ENCODE data around the gene FCGBP. TPM values are rescaled to one million over a fixed set of nuclear protein-coding genes. Genes with fewer than 3 reads are reported as not detected.

FCGBP gene
- total RNA-seq, 1 experiment from 2014 or later: 5.7 TPM

GRCh38 chr19:39983695-39984300 is 49.4 kb upstream of the FCGBP start:
- no peaks in the 10 kb centered on the region for H3K4me1 ChIP-seq (ENCODE audit: control insufficient read depth in 1 of 2, insufficient read depth in 2 of 2, low read length in 2 of 2)
- peaks cover 68% of the 10 kb centered on the region for H3K79me2 ChIP-seq (ENCODE audit: insufficient read depth, low read length)
- H3K9me3 ChIP-seq (ENCODE audit: control insufficient read depth in 1 of 2, insufficient read depth in 1 of 2, low read depth in 1 of 2, low read length in 2 of 2): peaks cover 16 to 21% of the 10 kb centered on the region in 2 experiments; a peak in 3 of 4 replicates
- ChIA-PET POLR2A (interaction anchor here (2.0 kb wide), 1 partner anchor 13 kb away, joined by 4 read pairs; the partner anchor contains the start of gene PSMC4), CTCF (no interaction called here), RAD21 (ENCODE audit: low non-redundant PET in 1 of 2, low total read pairs in 2 of 2, uncharacterized antibody in 2 of 2, unreplicated experiment in 2 of 2) (no interaction called here)
- H3K9me2 ChIP-seq (ENCODE audit: insufficient read depth): no peaks in the 10 kb centered on the region
- no peak overlapping the region for H3K4me3 ChIP-seq (replicated peaks in 1 of 2; ENCODE audit: low read depth in 1 of 2, low read length in 2 of 2)
- intact Hi-C loops (cut with micrococcal nuclease): no loop called here
- peaks cover 20 to 44% of the 10 kb centered on the region in 2 experiments for H3K36me3 ChIP-seq (ENCODE audit: control insufficient read depth in 1 of 2, insufficient read depth in 2 of 2, low read length in 2 of 2)
- H4K20me1 ChIP-seq (ENCODE audit: insufficient read depth): no peaks in the 10 kb centered on the region
- no peak for TF ChIP-seq POLR2AphosphoS5 (IDR thresholded peaks at IDR 0.05; ENCODE audit: low read depth, low read length)
- no peak for TF ChIP-seq EZH2 (IDR thresholded peaks at IDR 0.05)
- no TSS peak for BruUV-seq (replicated peaks)
- no peak overlapping the region for H3K4me2 ChIP-seq (ENCODE audit: low read length)
- H3K27ac ChIP-seq (ENCODE audit: low read depth, low read length): no peak overlapping the region
- H3K9ac ChIP-seq (ENCODE audit: low read length): no peak overlapping the region
- no peak for DNase-seq (ENCODE audit: low read depth, low spot score)
- H2AFZ ChIP-seq (ENCODE audit: low read depth, low read length, poor library complexity, severe bottlenecking): no peak overlapping the region
- no peaks in the 10 kb centered on the region for H3K27me3 ChIP-seq (ENCODE audit: insufficient read depth, low read length)
- no peak; the same call in 1 of the 2 replicates for ATAC-seq

DNA sequence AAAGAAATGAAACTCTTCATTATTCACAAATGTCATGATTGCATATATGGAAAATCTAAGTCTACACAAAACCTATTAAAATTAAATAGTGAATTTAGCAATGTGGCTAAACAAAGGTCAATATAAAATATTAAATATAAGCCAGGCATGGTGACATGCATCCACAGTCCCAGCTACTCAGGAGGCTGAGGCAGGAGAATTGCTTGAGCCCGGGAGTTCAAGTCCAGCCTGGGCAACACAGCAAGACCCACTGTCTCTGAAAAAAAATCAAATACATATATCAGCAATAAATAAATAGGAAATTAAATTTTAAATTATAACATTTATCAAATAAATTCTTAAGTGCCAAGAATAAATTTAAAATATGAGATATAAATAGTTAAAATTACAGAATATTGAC is 48.4 kb upstream of the FCGBP start:
- Histone ChIP-seq H3K4me2 (ENCODE audit: low read length) (no peak overlapping the region), H3K9me2 (ENCODE audit: insufficient read depth) (no peaks in the 10 kb centered on the region), H3K4me3 (replicated peaks in 1 of 2; ENCODE audit: low read depth in 1 of 2, low read length in 2 of 2) (no peak overlapping the region), H3K4me1 (ENCODE audit: control insufficient read depth in 1 of 2, insufficient read depth in 2 of 2, low read length in 2 of 2) (no peaks in the 10 kb centered on the region), H3K27ac (ENCODE audit: low read depth, low read length) (no peak overlapping the region), H3K27me3 (ENCODE audit: insufficient read depth, low read length) (no peaks in the 10 kb centered on the region), H2AFZ (ENCODE audit: low read depth, low read length, poor library complexity, severe bottlenecking) (no peak overlapping the region), H3K79me2 (ENCODE audit: insufficient read depth, low read length) (peaks cover 70% of the 10 kb centered on the region), H3K9ac (ENCODE audit: low read length) (no peak overlapping the region), H3K9me3 (ENCODE audit: control insufficient read depth in 1 of 2, insufficient read depth in 1 of 2, low read depth in 1 of 2, low read length in 2 of 2) (peaks cover 15 to 21% of the 10 kb centered on the region in 2 experiments; a peak in 3 of 4 replicates), H3K36me3 (ENCODE audit: control insufficient read depth in 1 of 2, insufficient read depth in 2 of 2, low read length in 2 of 2) (peaks cover 26 to 53% of the 10 kb centered on the region in 2 experiments), H4K20me1 (ENCODE audit: insufficient read depth) (no peaks in the 10 kb centered on the region)
- ChIA-PET POLR2A (no interaction called here), RAD21 (ENCODE audit: low non-redundant PET in 1 of 2, low total read pairs in 2 of 2, uncharacterized antibody in 2 of 2, unreplicated experiment in 2 of 2) (no interaction called here), CTCF (no interaction called here)
- ATAC-seq (no peak), DNase-seq (ENCODE audit: low read depth, low spot score) (no peak)
- TF ChIP-seq CBX3 (IDR thresholded peaks at IDR 0.05; ENCODE audit: low read depth) (no peak), MAX (IDR thresholded peaks at IDR 0.05) (no peak), EZH2phosphoT487 (IDR thresholded peaks at IDR 0.05; ENCODE audit: borderline replicate concordance) (no peak), ATF3 (IDR thresholded peaks at IDR 0.05) (no peak), POLR2AphosphoS5 (IDR thresholded peaks at IDR 0.05; ENCODE audit: low read depth, low read length) (no peak), ELF1 (IDR thresholded peaks at IDR 0.05; ENCODE audit: borderline replicate concordance, low read depth) (no peak), SRF (IDR thresholded peaks at IDR 0.05; ENCODE audit: low read depth) (no peak), CEBPB (IDR thresholded peaks at IDR 0.05; ENCODE audit: low read depth) (no peak), TCF7L2 (IDR thresholded peaks at IDR 0.05; ENCODE audit: borderline replicate concordance, extremely low read depth, insufficient read depth, insufficient read length) (no peak), ZNF274 (IDR thresholded peaks at IDR 0.05; ENCODE audit: low read depth, low read length) (no peak), YY1 (IDR thresholded peaks at IDR 0.05; ENCODE audit: extremely low read depth, insufficient replicate concordance, low read depth, low read length) (no peak), ZFX (IDR thresholded peaks at IDR 0.05) (no peak), EGR1 (IDR thresholded peaks at IDR 0.05; ENCODE audit: low read depth) (no peak), RAD21 (IDR thresholded peaks at IDR 0.05; ENCODE audit: low read depth) (no peak)
- TF ChIP-seq, protein P1, sequence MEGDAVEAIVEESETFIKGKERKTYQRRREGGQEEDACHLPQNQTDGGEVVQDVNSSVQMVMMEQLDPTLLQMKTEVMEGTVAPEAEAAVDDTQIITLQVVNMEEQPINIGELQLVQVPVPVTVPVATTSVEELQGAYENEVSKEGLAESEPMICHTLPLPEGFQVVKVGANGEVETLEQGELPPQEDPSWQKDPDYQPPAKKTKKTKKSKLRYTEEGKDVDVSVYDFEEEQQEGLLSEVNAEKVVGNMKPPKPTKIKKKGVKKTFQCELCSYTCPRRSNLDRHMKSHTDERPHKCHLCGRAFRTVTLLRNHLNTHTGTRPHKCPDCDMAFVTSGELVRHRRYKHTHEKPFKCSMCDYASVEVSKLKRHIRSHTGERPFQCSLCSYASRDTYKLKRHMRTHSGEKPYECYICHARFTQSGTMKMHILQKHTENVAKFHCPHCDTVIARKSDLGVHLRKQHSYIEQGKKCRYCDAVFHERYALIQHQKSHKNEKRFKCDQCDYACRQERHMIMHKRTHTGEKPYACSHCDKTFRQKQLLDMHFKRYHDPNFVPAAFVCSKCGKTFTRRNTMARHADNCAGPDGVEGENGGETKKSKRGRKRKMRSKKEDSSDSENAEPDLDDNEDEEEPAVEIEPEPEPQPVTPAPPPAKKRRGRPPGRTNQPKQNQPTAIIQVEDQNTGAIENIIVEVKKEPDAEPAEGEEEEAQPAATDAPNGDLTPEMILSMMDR (IDR thresholded peaks at IDR 0.05 in 2 of 3, conservative IDR thresholded peaks at IDR 0.05 in 1 of 3; ENCODE audit: borderline replicate concordance in 1 of 3, insufficient read depth in 1 of 3, low read depth in 2 of 3, low read length in 2 of 3): no peak
- BruUV-seq (replicated peaks): no TSS peak
- intact Hi-C loops (cut with micrococcal nuclease): no loop called here

Data from HCT116 (cell line).